GM19351 (cell line): ENCODE data around the gene TMEM108.

Source experiments
- ATAC-seq: cut with Tn5 transposase; IDR thresholded peaks from one replicate; pipeline ENCODE4 v1.9.1; 2021; ENCODE audit warnings: mild to moderate bottlenecking, moderate library complexity; ENCODE audit not compliant: unreplicated experiment

The TMEM108 gene

GRCh38 chr3:133408961-133409360 is 370.8 kb downstream of the TMEM108 start:
- no peak for ATAC-seq

GRCh38 chr3:133410191-133410892 is 372.2 kb downstream of the TMEM108 start:
- ATAC-seq: no peak

- no peak for ATAC-seq
These were observed 374.3 kb downstream of the TMEM108 start for GRCh38 chr3:133412183-133413132.

GRCh38 chr3:133413161-133414020 is 375.2 kb downstream of the TMEM108 start:
- no peak for ATAC-seq

GRCh38 chr3:133414021-133414392 is 375.8 kb downstream of the TMEM108 start:
- ATAC-seq: no peak

- no peak for ATAC-seq
These were observed 380.2 kb downstream of the TMEM108 start for GRCh38 chr3:133418361-133418760.

- no peak for ATAC-seq
These were observed 381.1 kb downstream of the TMEM108 start for GRCh38 chr3:133419151-133419909.

- ATAC-seq: no peak
These were observed 387.0 kb downstream of the TMEM108 start for GRCh38 chr3:133424937-133425869.

GRCh38 chr3:133425898-133426297 is 387.7 kb downstream of the TMEM108 start:
- no peak for ATAC-seq

- no peak for ATAC-seq
These were observed 388.5 kb downstream of the TMEM108 start for GRCh38 chr3:133426721-133427120.

- ATAC-seq: no peak
These were observed 390.4 kb downstream of the TMEM108 start for GRCh38 chr3:133428552-133428951.

GRCh38 chr3:133429063-133429462 is 390.9 kb downstream of the TMEM108 start:
- no peak for ATAC-seq

- no peak for ATAC-seq
These were observed 401.4 kb downstream of the TMEM108 start for GRCh38 chr3:133439563-133439962.

- ATAC-seq: no peak
These were observed 402.5 kb downstream of the TMEM108 start for GRCh38 chr3:133440652-133441051.

GRCh38 chr3:133441867-133442270 is 403.7 kb downstream of the TMEM108 start:
- peak; percentile 78 for ATAC-seq

GRCh38 chr3:133442518-133442917 is 404.3 kb downstream of the TMEM108 start:
- no peak for ATAC-seq

- ATAC-seq: no peak
These were observed 405.6 kb downstream of the TMEM108 start for GRCh38 chr3:133443649-133444422.

GRCh38 chr3:133444423-133444774 is 406.2 kb downstream of the TMEM108 start:
- ATAC-seq: no peak

- no peak for ATAC-seq
These were observed 406.9 kb downstream of the TMEM108 start for GRCh38 chr3:133445108-133445507.
